Spinal cord (tissue), 10 donors: ENCODE measurements around the gene NCKAP5. TPM values are rescaled to one million over a fixed set of nuclear protein-coding genes. Genes with fewer than 3 reads are reported as not detected.
A peak's percentile ranks its signal among the peaks of the same experiment; 100 is the strongest.

ENCODE experiments used
- DNase-seq, 6 donors: peaks; one replicate each; pipeline versions ENCODE4 v3.0.0 to v3.0.0-alpha.2; 2013 to 2015; ENCODE audit warnings: low spot score in 6 of 6, low read depth in 4 of 6
- H3K27ac ChIP-seq: one replicate; pipeline ENCODE4 v1.5.1; 2013; ENCODE audit warnings: low read depth, low read length, control low read depth
- H3K27me3 ChIP-seq: one replicate; pipeline ENCODE4 v1.6.1; 2013; ENCODE audit warnings: low read length; ENCODE audit not compliant: control insufficient read depth, insufficient read depth
- H3K36me3 ChIP-seq: one replicate; pipeline ENCODE4 v1.6.1; 2013; ENCODE audit warnings: low read length; ENCODE audit not compliant: control insufficient read depth, insufficient read depth
- H3K4me1 ChIP-seq: one replicate; pipeline ENCODE4 v1.6.1; 2013; ENCODE audit warnings: low read length; ENCODE audit not compliant: control insufficient read depth, insufficient read depth
- H3K4me3 ChIP-seq: one replicate; pipeline ENCODE4 v1.5.1; 2013; ENCODE audit warnings: low read depth, low read length, control low read depth
- H3K9me3 ChIP-seq: one replicate; pipeline ENCODE4 v1.6.1; 2013; ENCODE audit warnings: low read length; ENCODE audit not compliant: control insufficient read depth, insufficient read depth
- WGBS: methylation state at CpG from one replicate; pipeline ENCODE4 v1.1.5; 2013; ENCODE audit warnings: missing lambda C conversion rate; ENCODE audit not compliant: insufficient coverage; 5-methylcytosine and 5-hydroxymethylcytosine counted together
- polyA plus RNA-seq, 2 donors: library from polyadenylated mRNA; unstranded; fragments of 120-200 nt; gene quantifications; one replicate each; pipeline ENCODE4 v1.2.1, GENCODE V29; 2013; ENCODE audit not compliant: insufficient read length in 2 of 2
- total RNA-seq, 2 donors: library from RNA; depleted of rRNA in 1 of 2; stranded (reverse); fragments of 120-200 nt in 1 of 2; fragments of >200 nt in 1 of 2; gene quantifications; one replicate each; pipeline versions ENCODE4 v1.2.3 to v1.2.4, GENCODE V29; 2013 to 2014
- donor health status: healthy.

NCKAP5 gene
- total and polyA plus RNA-seq, 4 donors = 8.9 to 17.7 (median 11.6) TPM

GRCh38 chr2:133063775-133064174 lies 504.5 kb downstream of the NCKAP5 start:
- H3K27ac ChIP-seq = no peak overlapping the region
- 0% methylated on average over 1 of the region's 4 CpGs for WGBS
- DNase-seq = peak in 1 of 6 donors; percentile 50
- H3K4me1 ChIP-seq = no peaks in the 10 kb centered on the region
- H3K9me3 ChIP-seq = no peaks in the 10 kb centered on the region
- no peaks in the 10 kb centered on the region for H3K36me3 ChIP-seq
- H3K4me3 ChIP-seq = no peak overlapping the region
- H3K27me3 ChIP-seq = no peaks in the 10 kb centered on the region

GRCh38 chr2:133062931-133063665 lies 505.2 kb downstream of the NCKAP5 start:
- Histone ChIP-seq H3K4me3 (no peak overlapping the region), H3K27ac (no peak overlapping the region), H3K9me3 (no peaks in the 10 kb centered on the region), H3K36me3 (no peaks in the 10 kb centered on the region), H3K27me3 (no peaks in the 10 kb centered on the region), H3K4me1 (no peaks in the 10 kb centered on the region)
- no CpG with 5 or more reads among the region's 2 CpGs for WGBS
- peak in 1 of 6 donors; percentile 54 for DNase-seq

GRCh38 chr2:133061874-133062593 lies 506.2 kb downstream of the NCKAP5 start:
- Histone ChIP-seq H3K4me1 (no peaks in the 10 kb centered on the region), H3K36me3 (no peaks in the 10 kb centered on the region), H3K9me3 (peaks cover 3% of the 10 kb centered on the region), H3K27ac (no peak overlapping the region), H3K27me3 (no peaks in the 10 kb centered on the region), H3K4me3 (no peak overlapping the region)
- no CpG with 5 or more reads among the region's 3 CpGs for WGBS
- DNase-seq = no peak

GRCh38 chr2:133054297-133054696 lies 514.0 kb downstream of the NCKAP5 start:
- H3K27me3 ChIP-seq = no peaks in the 10 kb centered on the region
- DNase-seq = no peak
- WGBS = 27% methylated on average over 2 of the region's 3 CpGs
- H3K27ac ChIP-seq = no peak overlapping the region
- H3K9me3 ChIP-seq = peaks cover 3% of the 10 kb centered on the region
- no peaks in the 10 kb centered on the region for H3K4me1 ChIP-seq
- H3K36me3 ChIP-seq = no peaks in the 10 kb centered on the region
- H3K4me3 ChIP-seq = no peak overlapping the region

- peaks cover 3% of the 10 kb centered on the region for H3K9me3 ChIP-seq
- DNase-seq = peak in 1 of 6 donors; percentile 18
- WGBS = 83% methylated on average over 1 of the region's 3 CpGs
Observed at GRCh38 chr2:133053541-133053940, 514.7 kb downstream of the NCKAP5 start.

GRCh38 chr2:133045787-133046186 lies 522.5 kb downstream of the NCKAP5 start:
- Histone ChIP-seq H3K27ac (no peak overlapping the region), H3K4me3 (no peak overlapping the region), H3K36me3 (no peaks in the 10 kb centered on the region), H3K9me3 (no peaks in the 10 kb centered on the region), H3K4me1 (no peaks in the 10 kb centered on the region), H3K27me3 (no peaks in the 10 kb centered on the region)
- DNase-seq = no peak
- WGBS = 93% methylated on average over 2 of the region's 5 CpGs

More at GRCh38 chr2:133053541-133053940, 514.7 kb downstream of the NCKAP5 start:
- Histone ChIP-seq H3K27ac (no peak overlapping the region), H3K36me3 (no peaks in the 10 kb centered on the region), H3K4me3 (no peak overlapping the region), H3K4me1 (no peaks in the 10 kb centered on the region), H3K27me3 (no peaks in the 10 kb centered on the region)

- Histone ChIP-seq H3K4me3 (no peak overlapping the region), H3K27me3 (no peaks in the 10 kb centered on the region), H3K9me3 (no peaks in the 10 kb centered on the region), H3K4me1 (no peaks in the 10 kb centered on the region), H3K27ac (no peak overlapping the region), H3K36me3 (no peaks in the 10 kb centered on the region)
- WGBS = 82% methylated on average over 2 of the region's 4 CpGs
- DNase-seq = no peak
Observed at GRCh38 chr2:133044556-133044955, 523.7 kb downstream of the NCKAP5 start.

- H3K9me3 ChIP-seq = peaks cover 4% of the 10 kb centered on the region
- no peaks in the 10 kb centered on the region for H3K36me3 ChIP-seq
- 83% methylated on average over 1 of the region's 4 CpGs for WGBS
- no peak overlapping the region for H3K4me3 ChIP-seq
- no peaks in the 10 kb centered on the region for H3K4me1 ChIP-seq
- no peaks in the 10 kb centered on the region for H3K27me3 ChIP-seq
- DNase-seq = no peak
- H3K27ac ChIP-seq = no peak overlapping the region
Observed at GRCh38 chr2:133040170-133040569, 528.1 kb downstream of the NCKAP5 start.

- Histone ChIP-seq H3K36me3 (no peaks in the 10 kb centered on the region), H3K4me1 (no peaks in the 10 kb centered on the region), H3K4me3 (no peak overlapping the region), H3K9me3 (peaks cover 4% of the 10 kb centered on the region), H3K27ac (no peak overlapping the region), H3K27me3 (no peaks in the 10 kb centered on the region)
- DNase-seq = no peak
- no CpG with 5 or more reads among the region's 1 CpG for WGBS
Observed at GRCh38 chr2:133039531-133039930, 528.7 kb downstream of the NCKAP5 start.
